K562 (cell line): ENCODE results near the gene GNS. TPM values are rescaled to one million over a fixed set of nuclear protein-coding genes. Genes with fewer than 3 reads are reported as not detected.

Experiments
- ATAC-seq: fragments of 200-7000 bp; cut with Tn5 transposase; 3 replicates; pipeline ENCODE4 v1.9.1; 2020; ENCODE audit warnings: moderate library complexity
- BruUV-seq: library from RNA; stranded (reverse); fragments of 400-500 nt; replicated peaks from 2 replicates; lab custom pipeline; 2021; lab: Mats Ljungman, UMichigan
- CTCF ChIA-PET: fragments of 300-600 bp; formaldehyde crosslinking; extraction: SDS; loops from one replicate; lab custom pipeline; 2021; ENCODE audit warnings: low intra/inter-chr PET ratio; lab: Yijun Ruan, JAX
- POLR2A ChIA-PET: fragments of 300-600, 350-650 bp; sonication (Branson Sonifier 250); formaldehyde crosslinking; extraction: SDS; loops from one replicate; lab custom pipeline; 2021; ENCODE audit warnings: antibody characterized with exemption, inconsistent platforms; lab: Yijun Ruan, JAX
- DNase-seq, 4 experiments: peaks; one replicate each; pipeline versions ENCODE4 v3.0.0 to v3.0.0-alpha.2; 2011 to 2018; ENCODE audit warnings: low spot score in 3 of 4, mixed read lengths in 3 of 4; ENCODE audit errors: extremely low read depth in 1 of 4
- FAIRE-seq: peaks from 2 replicates; lab custom pipeline; 2011; peaks lifted over from hg19 to GRCh38; lab: Jason Lieb, UNC
- H2AFZ ChIP-seq: 2 replicates; pipeline ENCODE4 v1.6.0; 2011; ENCODE audit warnings: low read depth, low read length, control low read depth, inconsistent platforms
- H3K27ac ChIP-seq: fragments of 200-600 bp; 3 replicates; pipeline ENCODE4 v1.8.0; 2011; ENCODE audit warnings: low read depth, mild to moderate bottlenecking, control low read depth, inconsistent platforms, low read length, moderate library complexity, mixed read lengths; ENCODE audit errors: extremely low read depth
- H3K27me3 ChIP-seq, 2 experiments: fragments of 300-600 bp in 1 of 2; 2 replicates in 1 of 2; 3 replicates in 1 of 2; pipeline versions ENCODE4 v1.6.0 to v1.8.0; 2011; ENCODE audit warnings: inconsistent platforms in 2 of 2, low read length in 2 of 2, mild to moderate bottlenecking in 1 of 2, mixed read lengths in 1 of 2, moderate library complexity in 1 of 2; ENCODE audit not compliant: control insufficient read depth in 2 of 2, insufficient read depth in 2 of 2
- H3K36me3 ChIP-seq: fragments of 300-600 bp; 3 replicates; pipeline ENCODE4 v1.8.0; 2011; ENCODE audit warnings: mild to moderate bottlenecking, low read length, inconsistent platforms; ENCODE audit not compliant: control insufficient read depth, insufficient read depth
- H3K4me1 ChIP-seq, 2 experiments: fragments of 200-600 bp in 1 of 2; replicated peaks in 1 of 2; 2 replicates in 1 of 2; 3 replicates in 1 of 2; pipeline versions ENCODE4 v1.5.1 to v1.8.0; 2011; ENCODE audit warnings: inconsistent platforms in 2 of 2, low read length in 2 of 2, mild to moderate bottlenecking in 1 of 2, mixed read lengths in 1 of 2, moderate library complexity in 1 of 2; ENCODE audit not compliant: control insufficient read depth in 2 of 2, insufficient read depth in 2 of 2
- H3K4me2 ChIP-seq: 2 replicates; pipeline ENCODE4 v1.6.1; 2011; ENCODE audit warnings: low read length, control low read depth, inconsistent platforms, mixed read lengths; ENCODE audit not compliant: insufficient read depth
- H3K4me3 ChIP-seq: fragments of 200-600 bp; sonication (generic), shearing (Covaris generic); 2 replicates; pipeline ENCODE4 v1.5.1; 2016; ENCODE audit warnings: control low read depth, inconsistent platforms
- H3K79me2 ChIP-seq: fragments of 200-600 bp; 3 replicates; pipeline ENCODE4 v1.8.0; 2011; ENCODE audit warnings: low read length, inconsistent platforms; ENCODE audit not compliant: control insufficient read depth, insufficient read depth
- H3K9ac ChIP-seq, 2 experiments: 2 replicates each; pipeline versions ENCODE4 v1.6.0 to v1.6.1; 2011; ENCODE audit warnings: low read depth in 2 of 2, low read length in 2 of 2, control low read depth in 1 of 2, inconsistent platforms in 1 of 2, mild to moderate bottlenecking in 1 of 2, mixed read lengths in 1 of 2; ENCODE audit not compliant: insufficient read depth in 1 of 2
- H3K9me1 ChIP-seq: one replicate; pipeline ENCODE4 v1.6.0; 2011; ENCODE audit warnings: inconsistent platforms, mild to moderate bottlenecking, low read length, moderate library complexity; ENCODE audit not compliant: control insufficient read depth, insufficient read depth
- H3K9me3 ChIP-seq: replicated peaks from 2 replicates; pipeline ENCODE4 v1.5.1; 2011; ENCODE audit warnings: low read depth, low read length, inconsistent platforms; ENCODE audit not compliant: control insufficient read depth, insufficient read depth
- H4K20me1 ChIP-seq: replicated peaks from 2 replicates; pipeline ENCODE4 v1.6.1; 2011; ENCODE audit warnings: low read length, inconsistent platforms, mixed read lengths; ENCODE audit not compliant: control insufficient read depth, insufficient read depth
- CBX2 ChIP-seq: fragments of 200-600 bp; sonication (generic); IDR thresholded peaks from one replicate; pipeline ENCODE4 v1.6.1; 2012; ENCODE audit warnings: mild to moderate bottlenecking, low read length, inconsistent platforms; ENCODE audit not compliant: insufficient read depth, poor library complexity, severe bottlenecking
- EP400 ChIP-seq: fragments of 450-650 bp; IDR thresholded peaks from 2 replicates; pipeline ENCODE4 v1.6.1; 2017; ENCODE audit warnings: antibody characterized with exemption, mild to moderate bottlenecking, moderate library complexity
- NFIX ChIP-seq: fragments of 250-450 bp; sonication (Bioruptor Pico); IDR thresholded peaks from 2 replicates; pipeline ENCODE4 v1.4.0; 2020; ENCODE audit warnings: low read depth, mild to moderate bottlenecking, moderate library complexity
- NR2C1 ChIP-seq, 2 experiments: fragments of 450-650 bp; IDR thresholded peaks; 2 replicates each; pipeline ENCODE4 v1.6.1; 2017; ENCODE audit warnings: mild to moderate bottlenecking in 2 of 2, antibody characterized with exemption in 1 of 2, inconsistent platforms in 1 of 2, missing compliant biosample characterization in 1 of 2, missing genetic modification characterization in 1 of 2
- SMAD2 ChIP-seq: fragments of 150-350 bp; IDR thresholded peaks from 2 replicates; pipeline ENCODE4 v1.6.1; 2014; ENCODE audit warnings: low read depth, mild to moderate bottlenecking, low read length
- SUPT5H ChIP-seq: fragments of 450-650 bp; IDR thresholded peaks from 2 replicates; pipeline ENCODE4 v1.6.1; 2016
- ZNF146 ChIP-seq: IDR thresholded peaks from one replicate; pipeline ENCODE4 v1.6.1; 2018; ENCODE audit warnings: missing compliant biosample characterization; ENCODE audit not compliant: unreplicated experiment
- ZNF436 ChIP-seq: fragments of 250-450, 450-650 bp; sonication (Bioruptor Pico); formaldehyde crosslinking; IDR thresholded peaks from 2 replicates; pipeline ENCODE4 v1.7.0; 2020; ENCODE audit warnings: mild to moderate bottlenecking
- WGBS: fragments of 100-300 bp; shearing (Covaris generic); methylation state at CpG from one replicate; pipeline ENCODE4 v1.1.6; 2016; ENCODE audit warnings: low coverage, mixed read lengths; ENCODE audit not compliant: insufficient coverage; ENCODE audit errors: missing lambda C conversion rate; 5-methylcytosine and 5-hydroxymethylcytosine counted together
- in situ Hi-C: fragments of 300-500 bp; cut with MboI; formaldehyde crosslinking; loops from 4 replicates; pipeline ENCODE4 v1.15.0; 2018; ENCODE audit warnings: inconsistent platforms, mixed read lengths
- intact Hi-C: fragments of 100-400 bp; cut with micrococcal nuclease; formaldehyde crosslinking; loops from 2 replicates; pipeline ENCODE4 v1.14.2; 2022
- polyA plus RNA-seq, 8 experiments: library from polyadenylated mRNA; depleted of rRNA in 4 of 8; stranded (reverse) in 5 of 8; unstranded in 3 of 8; fragments of >200 nt; fragmentation: Nextera tagmentation in 2 of 8; fragmentation: Illumina TruSeq in 1 of 8; extraction: Ambion mirVana in 2 of 8; extraction: Trizol in 1 of 8; gene quantifications; 2 replicates each; pipeline versions ENCODE4 v1.2.1 to v1.2.3, GENCODE V29; 2011 to 2014; ENCODE audit warnings: inconsistent platforms in 1 of 8, missing spikeins in 1 of 8
- total RNA-seq, 7 experiments: library from RNA; depleted of rRNA in 6 of 7; stranded (reverse); fragments of >200 nt in 6 of 7; fragmentation: Illumina TruSeq in 2 of 7; extraction: Trizol in 2 of 7; gene quantifications; 2 replicates each; pipeline versions ENCODE4 v1.2.1 to v1.2.3, GENCODE V29; 2011 to 2021; ENCODE audit warnings: low replicate concordance in 1 of 7
- TF ChIP-seq, protein P1 (sequence below): fragments of 250-450 bp; sonication (Bioruptor Pico); IDR thresholded peaks from 2 replicates; pipeline ENCODE4 v1.4.0; 2020; ENCODE audit warnings: mild to moderate bottlenecking

The GNS gene
- total and polyA plus RNA-seq, 9 of the 15 experiments (the other 6 are each of a cell fraction or from before 2014, with no cell fraction given) = 4.6 to 30.3 (median 18.9) TPM

DNA sequence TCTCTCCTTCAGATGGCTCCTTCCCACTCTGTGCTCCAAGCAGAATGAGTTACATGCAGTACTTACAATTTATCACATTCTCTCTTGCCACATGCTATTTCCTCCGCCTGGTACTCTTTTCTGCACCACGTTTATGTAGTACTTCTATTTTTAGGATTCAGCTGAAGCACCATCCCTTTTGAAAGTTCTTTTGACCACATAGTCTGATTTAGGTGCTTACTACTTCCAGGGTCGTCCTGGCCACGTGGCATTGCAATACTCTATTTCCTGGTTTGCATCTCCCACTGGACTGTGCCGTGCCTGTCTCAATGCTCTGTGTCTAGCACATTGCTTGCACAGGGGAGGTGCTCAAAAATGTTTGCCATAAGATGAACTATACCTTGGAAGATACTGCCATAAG, 48.9 kb upstream of the GNS start:
- no peak for TF ChIP-seq ZNF436 (CRISPR knock-in tag)
- TF ChIP-seq EP400 = no peak
- TF ChIP-seq NR2C1 (IDR thresholded peaks at IDR 0.05) = no peak
- TF ChIP-seq NR2C1 (tag; IDR thresholded peaks at IDR 0.05) = no peak
- TF ChIP-seq SMAD2 = no peak
- no peak for TF ChIP-seq CBX2
- TF ChIP-seq, protein P1, sequence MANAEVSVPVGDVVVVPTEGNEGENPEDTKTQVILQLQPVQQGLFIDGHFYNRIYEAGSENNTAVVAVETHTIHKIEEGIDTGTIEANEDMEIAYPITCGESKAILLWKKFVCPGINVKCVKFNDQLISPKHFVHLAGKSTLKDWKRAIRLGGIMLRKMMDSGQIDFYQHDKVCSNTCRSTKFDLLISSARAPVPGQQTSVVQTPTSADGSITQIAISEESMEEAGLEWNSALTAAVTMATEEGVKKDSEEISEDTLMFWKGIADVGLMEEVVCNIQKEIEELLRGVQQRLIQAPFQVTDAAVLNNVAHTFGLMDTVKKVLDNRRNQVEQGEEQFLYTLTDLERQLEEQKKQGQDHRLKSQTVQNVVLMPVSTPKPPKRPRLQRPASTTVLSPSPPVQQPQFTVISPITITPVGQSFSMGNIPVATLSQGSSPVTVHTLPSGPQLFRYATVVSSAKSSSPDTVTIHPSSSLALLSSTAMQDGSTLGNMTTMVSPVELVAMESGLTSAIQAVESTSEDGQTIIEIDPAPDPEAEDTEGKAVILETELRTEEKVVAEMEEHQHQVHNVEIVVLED (CRISPR knock-in tag) = no peak
- no peak for TF ChIP-seq ZNF146 (CRISPR knock-in tag)
- TF ChIP-seq NFIX = no peak
- TF ChIP-seq SUPT5H = no peak
- ChIA-PET POLR2A (interaction anchor here (0.6 kb wide), 1 partner anchor 43 kb away, joined by 3 read pairs; no protein-coding TSS in a partner anchor), CTCF (no interaction called here)
- in situ Hi-C loops (no loop called here), intact Hi-C loops (no loop called here)
- no TSS peak for BruUV-seq
- DNase-seq = no peak
- FAIRE-seq = no peak
- WGBS = 0% methylated on average over 5 of the region's 5 CpGs
- Histone ChIP-seq H3K4me2 (no peak overlapping the region), H3K27me3 (peaks cover 4 to 5% of the 10 kb centered on the region in 2 experiments; a peak in 3 of 5 replicates), H3K36me3 (no peaks in the 10 kb centered on the region), H2AFZ (no peak overlapping the region), H3K4me1 (no peaks in the 10 kb centered on the region), H3K9ac (no peak overlapping the region), H3K9me3 (no peaks in the 10 kb centered on the region), H3K79me2 (no peaks in the 10 kb centered on the region), H3K27ac (no peak overlapping the region), H3K9me1 (no peaks in the 10 kb centered on the region), H4K20me1 (no peaks in the 10 kb centered on the region), H3K4me3 (no peak overlapping the region)
- no peak for ATAC-seq
